ENCODE results near the gene PLCL2.

PLCL2 gene

GRCh38 chr3:17057321-17057720, 172.6 kb downstream of the PLCL2 start:
- Histone ChIP-seq H3K79me2 (ENCODE audit: control insufficient read depth, low read length) (no peaks in the 10 kb centered on the region), H3K9me2 (replicated peaks; ENCODE audit: control insufficient read depth, low read length) (no peaks in the 10 kb centered on the region), H3F3A (ENCODE audit: control insufficient read depth, insufficient read depth) (no peaks in the 10 kb centered on the region; the same call in 1 of the 2 replicates), H3K9me3 (ENCODE audit: control insufficient read depth, insufficient read depth, low read length) (no peaks in the 10 kb centered on the region), H3K4me2 (ENCODE audit: low read length) (no peak overlapping the region), H3K27ac (ENCODE audit: low read depth, low read length) (no peak overlapping the region), H3K4me1 (ENCODE audit: control insufficient read depth, low read length) (no peaks in the 10 kb centered on the region), H3K4me3 (ENCODE audit: low read length) (no peak overlapping the region), H3K36me3 (ENCODE audit: control insufficient read depth, low read length) (peaks cover 15% of the 10 kb centered on the region), H3K27me3 (ENCODE audit: control insufficient read depth, low read length) (no peaks in the 10 kb centered on the region), H4K20me1 (ENCODE audit: control insufficient read depth, insufficient read depth, low read depth, low read length) (no peaks in the 10 kb centered on the region)
- TF ChIP-seq CTCF (IDR thresholded peaks at IDR 0.05; ENCODE audit: low read depth, low read length, poor library complexity, severe bottlenecking) (no peak), EZH2phosphoT487 (IDR thresholded peaks at IDR 0.05; ENCODE audit: borderline replicate concordance, low read length) (no peak)

- no peak for TF ChIP-seq EZH2phosphoT487 (IDR thresholded peaks at IDR 0.05; ENCODE audit: borderline replicate concordance, low read length)
- TF ChIP-seq CTCF (IDR thresholded peaks at IDR 0.05; ENCODE audit: low read depth, low read length, poor library complexity, severe bottlenecking) = no peak
- no peaks in the 10 kb centered on the region for H3K4me1 ChIP-seq (ENCODE audit: control insufficient read depth, low read length)
Observed at GRCh38 chr3:17059989-17060550, 175.3 kb downstream of the PLCL2 start.

GRCh38 chr3:17061005-17061404, 176.2 kb downstream of the PLCL2 start:
- H3K4me1 ChIP-seq (ENCODE audit: control insufficient read depth, low read length) = no peaks in the 10 kb centered on the region
- no peak overlapping the region for H3K4me3 ChIP-seq (ENCODE audit: low read length)
- TF ChIP-seq CTCF (IDR thresholded peaks at IDR 0.05; ENCODE audit: low read depth, low read length, poor library complexity, severe bottlenecking) = no peak
- no peak for TF ChIP-seq EZH2phosphoT487 (IDR thresholded peaks at IDR 0.05; ENCODE audit: borderline replicate concordance, low read length)
- peaks cover 11% of the 10 kb centered on the region; the same call in 1 of the 2 replicates for H3K36me3 ChIP-seq (ENCODE audit: control insufficient read depth, low read length)
- no peaks in the 10 kb centered on the region for H4K20me1 ChIP-seq (ENCODE audit: control insufficient read depth, insufficient read depth, low read depth, low read length)
- H3K79me2 ChIP-seq (ENCODE audit: control insufficient read depth, low read length) = no peaks in the 10 kb centered on the region
- no peak overlapping the region for H3K4me2 ChIP-seq (ENCODE audit: low read length)
- H3K9me2 ChIP-seq (replicated peaks; ENCODE audit: control insufficient read depth, low read length) = no peaks in the 10 kb centered on the region
- H3K9me3 ChIP-seq (ENCODE audit: control insufficient read depth, insufficient read depth, low read length) = no peaks in the 10 kb centered on the region
- no peaks in the 10 kb centered on the region for H3K27me3 ChIP-seq (ENCODE audit: control insufficient read depth, low read length)
- H3F3A ChIP-seq (ENCODE audit: control insufficient read depth, insufficient read depth) = no peaks in the 10 kb centered on the region; the same call in 1 of the 2 replicates
- no peak overlapping the region for H3K27ac ChIP-seq (ENCODE audit: low read depth, low read length)

More at GRCh38 chr3:17059989-17060550, 175.3 kb downstream of the PLCL2 start:
- H3K9me3 ChIP-seq (ENCODE audit: control insufficient read depth, insufficient read depth, low read length) = no peaks in the 10 kb centered on the region
- no peaks in the 10 kb centered on the region; the same call in 1 of the 2 replicates for H3F3A ChIP-seq (ENCODE audit: control insufficient read depth, insufficient read depth)
- H3K9me2 ChIP-seq (replicated peaks; ENCODE audit: control insufficient read depth, low read length) = no peaks in the 10 kb centered on the region
- no peaks in the 10 kb centered on the region for H3K27me3 ChIP-seq (ENCODE audit: control insufficient read depth, low read length)
- H3K36me3 ChIP-seq (ENCODE audit: control insufficient read depth, low read length) = peaks cover 11% of the 10 kb centered on the region
- no peak overlapping the region for H3K4me3 ChIP-seq (ENCODE audit: low read length)
- H3K27ac ChIP-seq (ENCODE audit: low read depth, low read length) = no peak overlapping the region
- H3K4me2 ChIP-seq (ENCODE audit: low read length) = no peak overlapping the region
- no peaks in the 10 kb centered on the region for H3K79me2 ChIP-seq (ENCODE audit: control insufficient read depth, low read length)
- H4K20me1 ChIP-seq (ENCODE audit: control insufficient read depth, insufficient read depth, low read depth, low read length) = no peaks in the 10 kb centered on the region
